Aorta (tissue), 5 donors: Measurements from ENCODE around the gene NEK4. TPM values are rescaled to one million over a fixed set of nuclear protein-coding genes. Genes with fewer than 3 reads are reported as not detected.

Experiments used
- ATAC-seq: fragments of 200-7000 bp; cut with Tn5 transposase; one replicate; pipeline ENCODE4 v1.9.1; 2022; ENCODE audit warnings: moderate library complexity; ENCODE audit not compliant: low FRiP score
- DNase-seq, 2 donors: peaks; one replicate each; pipeline ENCODE4 v3.0.0-alpha.2; 2020
- H3K27ac ChIP-seq, 2 donors: one replicate each; pipeline ENCODE4 v1.5.1; 2013; ENCODE audit warnings: low read length in 2 of 2, mild to moderate bottlenecking in 2 of 2, moderate library complexity in 2 of 2, control low read depth in 1 of 2, inconsistent platforms in 1 of 2, low read depth in 1 of 2
- H3K27me3 ChIP-seq, 2 donors: one replicate each; pipeline ENCODE4 v1.6.1; 2013; ENCODE audit warnings: control low read depth in 1 of 2, low read length in 1 of 2, mild to moderate bottlenecking in 1 of 2, moderate library complexity in 1 of 2; ENCODE audit not compliant: insufficient read depth in 2 of 2, control insufficient read depth in 1 of 2
- H3K36me3 ChIP-seq, 2 donors: one replicate each; pipeline ENCODE4 v1.6.1; 2013; ENCODE audit warnings: control low read depth in 1 of 2, low read length in 1 of 2, mild to moderate bottlenecking in 1 of 2; ENCODE audit not compliant: insufficient read depth in 2 of 2, control insufficient read depth in 1 of 2
- H3K4me1 ChIP-seq, 2 donors: one replicate each; pipeline ENCODE4 v1.6.1; 2013; ENCODE audit warnings: low read length in 2 of 2, control low read depth in 1 of 2, mild to moderate bottlenecking in 1 of 2, moderate library complexity in 1 of 2; ENCODE audit not compliant: insufficient read depth in 2 of 2, control insufficient read depth in 1 of 2
- H3K4me3 ChIP-seq, 2 donors: one replicate each; pipeline ENCODE4 v1.5.1; 2013; ENCODE audit warnings: low read length in 2 of 2, control low read depth in 1 of 2, mild to moderate bottlenecking in 1 of 2
- H3K9me3 ChIP-seq: one replicate; pipeline ENCODE4 v1.6.1; 2013; ENCODE audit warnings: mild to moderate bottlenecking, low read length; ENCODE audit not compliant: control insufficient read depth
- WGBS, 2 donors: extraction: QIAGEN DNeasy Blood & Tissue Kit; methylation state at CpG; one replicate each; pipeline ENCODE4 v1.1.7; 2013; 5-methylcytosine and 5-hydroxymethylcytosine counted together
- intact Hi-C, 2 donors: fragments of 100-400 bp; cut with DNase I; formaldehyde crosslinking; loops; one replicate each; pipeline versions ENCODE4 v1.14.2 to v1.15.0; 2022
- polyA plus RNA-seq, 2 donors: library from polyadenylated mRNA; stranded (reverse); fragments of 200-250 nt; gene quantifications; one replicate each; pipeline ENCODE4 v1.2.3, GENCODE V29; 2013
- total RNA-seq, 2 donors: library from RNA; stranded (reverse); fragmentation: NEBNext Ultra II Directional; extraction: Animal tissue kit (Norgen Biotek cat#: 25700); gene quantifications; one replicate each; pipeline ENCODE4 v1.2.1, GENCODE V29; 2021
- donor health status: healthy with polysubstance abuse.
- donor health status: Bipolar disorder and iron deficiency.
- donor health status: DM: no; HTN: no; CAD: no.
- donor health status: DM: no; HTN: no; CAD: no.
- donor health status: DM: yes; HTN: yes; CAD: no.

NEK4 gene
- total and polyA plus RNA-seq, 4 donors: 8.0 to 22.1 (median 15.1) TPM

- H3K27ac ChIP-seq: no peak overlapping the region
- intact Hi-C loops: no loop called here
- ATAC-seq: no peak
- no peaks in the 10 kb centered on the region for H3K4me1 ChIP-seq
- H3K36me3 ChIP-seq: no peaks in the 10 kb centered on the region
- DNase-seq: peak in 1 of 2 donors; percentile 55
- H3K4me3 ChIP-seq: no peak overlapping the region
- 86 to 88% methylated on average over 18 of the region's 18 CpGs for whole genome bisulfite sequencing, 2 donors
- no peaks in the 10 kb centered on the region for H3K9me3 ChIP-seq
- H3K27me3 ChIP-seq: no peaks in the 10 kb centered on the region
These were observed 13.4 kb upstream of the NEK4 start for GRCh38 chr3:52784021-52784621.

- ATAC-seq (no peak), DNase-seq (peak in 1 of 2 donors; percentile 10)
- no peaks in the 10 kb centered on the region for H3K27me3 ChIP-seq
- no peaks in the 10 kb centered on the region for H3K4me1 ChIP-seq
- intact Hi-C loops: no loop called here
- no peak overlapping the region for H3K27ac ChIP-seq
- H3K4me3 ChIP-seq: no peak overlapping the region
- no peaks in the 10 kb centered on the region for H3K9me3 ChIP-seq
- H3K36me3 ChIP-seq: no peaks in the 10 kb centered on the region
- 71 to 74% methylated on average over 3 of the region's 3 CpGs for WGBS, 2 donors
These were observed 12.4 kb upstream of the NEK4 start for GRCh38 chr3:52783211-52783555.

- H3K4me3 ChIP-seq: no peak overlapping the region
- no peaks in the 10 kb centered on the region for H3K9me3 ChIP-seq
- ATAC-seq: no peak
- no peaks in the 10 kb centered on the region for H3K4me1 ChIP-seq
- H3K27ac ChIP-seq: no peak overlapping the region
- no peaks in the 10 kb centered on the region for H3K36me3 ChIP-seq
- intact Hi-C loops: no loop called here
- WGBS, 2 donors: 66 to 68% methylated on average over 12 of the region's 12 CpGs
- no peaks in the 10 kb centered on the region for H3K27me3 ChIP-seq
- peak in 1 of 2 donors; percentile 61 for DNase-seq
These were observed 11.9 kb upstream of the NEK4 start for GRCh38 chr3:52782412-52783210.

GRCh38 chr3:52781741-52782140, 11.0 kb upstream of the NEK4 start:
- no peak for ATAC-seq
- 58 to 60% methylated on average over 13 of the region's 13 CpGs for WGBS, 2 donors
- Histone ChIP-seq H3K4me3 (no peak overlapping the region), H3K27me3 (no peaks in the 10 kb centered on the region), H3K9me3 (no peaks in the 10 kb centered on the region), H3K4me1 (no peaks in the 10 kb centered on the region), H3K36me3 (no peaks in the 10 kb centered on the region), H3K27ac (no peak overlapping the region)
- peak in 1 of 2 donors; percentile 43 for DNase-seq
- intact Hi-C loops: no loop called here

GRCh38 chr3:52779837-52780585, 9.3 kb upstream of the NEK4 start:
- H3K27ac ChIP-seq: no peak overlapping the region
- ATAC-seq: no peak
- H3K27me3 ChIP-seq: no peaks in the 10 kb centered on the region
- DNase-seq: peak in 1 of 2 donors; percentile 23
- WGBS, 2 donors: 87 to 91% methylated on average over 8 of the region's 8 CpGs
- H3K4me1 ChIP-seq: no peaks in the 10 kb centered on the region
- H3K4me3 ChIP-seq: no peak overlapping the region
- H3K9me3 ChIP-seq: no peaks in the 10 kb centered on the region
- no peaks in the 10 kb centered on the region for H3K36me3 ChIP-seq
- intact Hi-C loops: loop anchor here in 1 of 2 donors (10.0 kb wide), 1 partner anchor 155 kb away; no protein-coding TSS in a partner anchor

GRCh38 chr3:52779011-52779836, 8.5 kb upstream of the NEK4 start:
- intact Hi-C loops: loop anchor here in 1 of 2 donors (10.0 kb wide), 1 partner anchor 156 kb away; no protein-coding TSS in a partner anchor
- Histone ChIP-seq H3K4me1 (no peaks in the 10 kb centered on the region), H3K27ac (no peak overlapping the region), H3K9me3 (no peaks in the 10 kb centered on the region), H3K4me3 (no peak overlapping the region), H3K36me3 (no peaks in the 10 kb centered on the region), H3K27me3 (no peaks in the 10 kb centered on the region)
- ATAC-seq (no peak), DNase-seq (peak; percentile 45 to 50)
- WGBS, 2 donors: 82 to 84% methylated on average over 11 of the region's 11 CpGs

GRCh38 chr3:52777959-52778805, 7.4 kb upstream of the NEK4 start:
- DNase-seq (peak in 1 of 2 donors; percentile 26), ATAC-seq (no peak)
- intact Hi-C loops: loop anchor here in 1 of 2 donors (10.0 kb wide), 1 partner anchor 157 kb away; no protein-coding TSS in a partner anchor
- no peaks in the 10 kb centered on the region for H3K27me3 ChIP-seq
- H3K4me3 ChIP-seq: no peak overlapping the region
- no peak overlapping the region for H3K27ac ChIP-seq
- 80 to 82% methylated on average over 17 of the region's 17 CpGs for WGBS, 2 donors
- H3K36me3 ChIP-seq: no peaks in the 10 kb centered on the region
- H3K9me3 ChIP-seq: no peaks in the 10 kb centered on the region
- no peaks in the 10 kb centered on the region for H3K4me1 ChIP-seq
